GM04503 (cell line): ENCODE data around the gene ITGA3.

ENCODE experiments used
- DNase-seq: peaks from one replicate; pipeline ENCODE4 v3.0.0-alpha.2; 2012; ENCODE audit warnings: low read depth

The ITGA3 gene

DNA sequence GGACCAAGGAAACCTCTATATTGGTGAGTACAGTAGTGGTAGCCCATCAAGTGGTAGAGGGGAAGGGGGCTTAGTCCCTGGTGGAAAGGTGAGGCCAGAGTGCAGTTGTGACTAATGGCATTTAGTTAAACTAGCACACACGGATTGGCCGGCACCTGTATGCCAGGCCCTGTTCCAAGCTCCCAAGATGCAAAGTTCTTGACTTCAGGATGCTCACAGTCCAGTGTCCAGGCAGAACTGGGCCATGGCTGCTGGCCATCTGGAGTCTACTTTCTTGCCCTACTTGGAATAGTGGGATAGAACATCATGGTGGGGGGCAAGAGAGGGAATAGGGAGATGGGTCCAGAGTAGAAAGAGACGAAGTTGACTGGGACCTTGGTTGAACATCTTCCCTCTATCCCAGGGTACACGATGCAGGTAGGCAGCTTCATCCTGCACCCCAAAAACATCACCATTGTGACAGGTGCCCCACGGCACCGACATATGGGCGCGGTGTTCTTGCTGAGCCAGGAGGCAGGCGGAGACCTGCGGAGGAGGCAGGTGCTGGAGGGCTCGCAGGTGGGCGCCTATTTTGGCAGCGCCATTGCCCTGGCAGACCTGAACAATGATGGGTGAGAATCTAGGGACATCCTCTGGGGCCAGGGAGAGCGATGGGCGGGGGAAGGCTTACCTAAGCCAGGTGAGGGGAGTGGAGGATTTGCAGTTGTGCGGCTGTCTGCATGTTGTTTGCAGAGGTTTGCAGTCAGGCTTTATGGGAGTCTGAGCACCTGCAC lies 15.2 kb downstream of the ITGA3 start:
- DNase-seq: no peak

DNA sequence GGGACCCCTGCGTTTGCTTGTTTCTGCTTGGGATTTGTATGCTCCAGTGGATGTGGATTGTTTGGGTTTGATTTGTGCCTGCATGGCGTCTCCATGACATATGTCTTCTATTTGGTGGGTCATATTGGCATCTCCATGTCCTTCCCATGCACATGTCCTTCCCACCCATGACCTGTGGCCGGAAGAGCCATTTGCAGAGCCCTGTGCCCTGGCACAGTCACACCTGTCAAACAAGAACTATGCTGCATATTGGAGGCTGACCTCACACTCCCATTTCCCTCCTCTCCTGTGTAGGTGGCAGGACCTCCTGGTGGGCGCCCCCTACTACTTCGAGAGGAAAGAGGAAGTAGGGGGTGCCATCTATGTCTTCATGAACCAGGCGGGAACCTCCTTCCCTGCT lies 15.8 kb downstream of the ITGA3 start:
- DNase-seq: no peak

DNA sequence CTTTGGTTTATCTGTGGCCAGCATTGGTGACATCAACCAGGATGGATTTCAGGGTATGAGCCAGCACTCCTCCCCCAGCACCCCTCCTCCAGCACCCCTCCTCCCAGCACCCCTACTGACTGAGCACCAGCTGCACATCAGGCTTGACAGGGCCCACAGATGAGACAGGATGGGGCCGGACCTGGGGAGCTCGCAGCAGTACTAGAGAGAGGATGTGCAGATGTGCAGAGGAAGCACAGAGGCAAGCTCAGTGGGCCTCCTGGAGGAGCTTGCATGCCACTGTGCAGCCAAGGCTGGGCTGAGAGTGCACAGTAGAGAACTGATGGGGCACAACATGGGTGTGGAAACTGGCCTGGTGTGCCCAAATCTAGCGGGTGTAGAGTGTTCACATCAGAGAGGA lies 16.2 kb downstream of the ITGA3 start:
- no peak for DNase-seq

DNA sequence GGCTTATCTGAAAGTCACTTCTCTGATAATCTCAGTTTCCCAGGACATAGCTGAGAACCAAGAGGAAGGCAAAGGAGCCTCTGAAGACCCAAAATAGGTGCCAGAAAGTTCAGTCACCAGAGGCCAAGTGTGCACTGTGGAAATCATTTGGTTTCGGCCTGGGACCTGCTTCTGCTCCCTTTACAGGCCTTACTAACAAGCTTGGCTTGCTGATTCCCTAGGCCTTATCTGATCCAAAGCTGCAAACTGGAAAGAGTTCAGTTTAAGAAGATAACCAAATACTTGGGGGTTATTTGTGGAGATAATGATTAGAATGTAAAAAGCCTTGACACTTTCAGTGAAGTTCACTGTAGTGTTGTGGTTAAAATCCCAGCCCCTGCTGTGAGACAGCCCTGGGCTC lies 17.0 kb downstream of the ITGA3 start:
- DNase-seq: no peak

DNA sequence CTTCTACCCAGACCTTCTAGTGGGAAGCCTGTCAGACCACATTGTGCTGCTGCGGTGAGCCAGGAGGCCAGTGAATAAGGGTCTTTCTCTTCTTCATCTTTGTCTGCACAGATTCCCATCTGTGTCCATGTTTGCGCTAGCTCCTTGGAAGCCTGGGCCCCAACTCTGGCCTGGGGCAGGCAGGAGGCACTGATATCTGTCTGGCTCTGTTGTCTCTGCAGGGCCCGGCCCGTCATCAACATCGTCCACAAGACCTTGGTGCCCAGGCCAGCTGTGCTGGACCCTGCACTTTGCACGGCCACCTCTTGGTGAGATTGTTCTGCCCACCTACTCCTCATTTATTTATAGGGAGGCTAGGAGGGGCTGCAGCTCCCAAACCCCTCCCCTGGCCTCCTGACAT lies 18.3 kb downstream of the ITGA3 start:
- DNase-seq: no peak

DNA sequence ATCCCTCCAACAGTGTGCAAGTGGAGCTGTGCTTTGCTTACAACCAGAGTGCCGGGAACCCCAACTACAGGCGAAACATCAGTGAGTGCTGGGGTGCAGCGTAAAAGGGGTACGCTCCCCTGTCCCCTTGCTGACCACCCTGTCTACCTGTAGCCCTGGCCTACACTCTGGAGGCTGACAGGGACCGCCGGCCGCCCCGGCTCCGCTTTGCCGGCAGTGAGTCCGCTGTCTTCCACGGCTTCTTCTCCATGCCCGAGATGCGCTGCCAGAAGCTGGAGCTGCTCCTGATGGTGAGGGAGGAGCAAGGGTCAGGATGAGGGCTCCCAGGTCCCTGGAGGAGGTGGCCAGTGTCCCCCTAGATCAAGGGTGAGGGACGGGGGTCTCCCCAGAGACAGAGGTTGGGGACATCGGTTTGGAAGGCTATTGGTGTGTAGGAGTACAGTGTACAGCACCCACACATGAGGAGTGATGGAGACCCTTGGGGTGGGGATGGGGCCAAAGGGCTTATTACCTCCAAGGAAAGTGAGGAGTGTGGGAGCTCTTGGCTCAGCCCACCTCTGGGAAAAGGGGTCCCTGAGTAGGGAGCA lies 19.6 kb downstream of the ITGA3 start:
- no peak for DNase-seq

DNA sequence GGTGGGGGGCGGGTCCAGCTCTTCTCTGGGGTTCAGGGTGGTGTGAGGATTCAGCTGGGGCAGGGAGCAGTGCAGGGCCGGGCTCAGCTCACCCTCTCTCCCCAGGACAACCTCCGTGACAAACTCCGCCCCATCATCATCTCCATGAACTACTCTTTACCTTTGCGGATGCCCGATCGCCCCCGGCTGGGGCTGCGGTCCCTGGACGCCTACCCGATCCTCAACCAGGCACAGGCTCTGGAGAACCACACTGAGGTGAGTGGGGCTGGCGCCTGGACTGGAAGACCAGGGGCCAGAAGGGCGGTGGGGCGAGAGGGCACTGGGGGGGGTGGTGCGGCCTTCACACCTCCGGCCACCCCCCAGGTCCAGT lies 20.3 kb downstream of the ITGA3 start:
- DNase-seq: no peak

DNA sequence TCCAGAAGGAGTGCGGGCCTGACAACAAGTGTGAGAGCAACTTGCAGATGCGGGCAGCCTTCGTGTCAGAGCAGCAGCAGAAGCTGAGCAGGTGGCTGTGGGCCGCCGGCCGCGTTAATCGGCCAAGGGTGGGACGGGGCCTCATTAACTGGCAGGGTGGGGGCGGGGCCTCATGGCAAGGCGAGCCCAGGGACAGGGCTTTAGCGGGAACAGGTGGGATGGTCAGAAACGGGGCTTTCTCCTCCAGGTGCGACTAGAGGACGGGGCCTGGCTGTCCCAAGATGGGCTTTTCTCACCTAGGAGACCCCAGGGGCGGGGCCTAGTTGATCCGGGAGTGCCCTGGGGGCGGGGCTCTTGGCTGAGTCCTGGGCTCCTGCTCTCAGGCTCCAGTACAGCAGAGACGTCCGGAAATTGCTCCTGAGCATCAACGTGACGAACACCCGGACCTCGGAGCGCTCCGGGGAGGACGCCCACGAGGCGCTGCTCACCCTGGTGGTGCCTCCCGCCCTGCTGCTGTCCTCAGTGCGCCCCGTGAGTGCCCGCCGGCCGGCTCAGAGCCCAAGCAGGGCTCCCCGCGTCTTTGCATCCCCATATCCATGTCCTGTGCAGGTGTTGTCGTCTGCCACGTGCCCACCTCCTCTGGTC lies 20.8 kb downstream of the ITGA3 start:
- no peak for DNase-seq

DNA sequence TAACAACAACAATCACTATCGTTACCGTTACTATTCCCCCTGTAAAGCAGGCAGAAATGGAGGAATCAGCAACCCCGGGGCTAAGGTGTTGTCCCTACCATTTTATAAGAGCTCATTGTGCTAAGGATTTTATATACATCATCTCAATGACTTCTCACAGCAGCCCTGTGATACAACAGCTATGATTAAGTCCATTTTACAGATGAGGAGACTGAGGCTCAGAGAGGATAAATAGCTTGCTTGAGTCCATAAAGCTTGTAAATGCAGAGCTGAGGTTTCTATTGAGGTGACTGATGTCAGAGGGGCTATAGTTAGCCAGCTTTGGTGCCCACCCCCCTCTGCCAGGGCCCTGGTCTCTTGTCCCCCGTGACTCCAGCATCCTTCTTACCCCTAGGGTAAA lies 22.5 kb downstream of the ITGA3 start:
- DNase-seq: no peak

DNA sequence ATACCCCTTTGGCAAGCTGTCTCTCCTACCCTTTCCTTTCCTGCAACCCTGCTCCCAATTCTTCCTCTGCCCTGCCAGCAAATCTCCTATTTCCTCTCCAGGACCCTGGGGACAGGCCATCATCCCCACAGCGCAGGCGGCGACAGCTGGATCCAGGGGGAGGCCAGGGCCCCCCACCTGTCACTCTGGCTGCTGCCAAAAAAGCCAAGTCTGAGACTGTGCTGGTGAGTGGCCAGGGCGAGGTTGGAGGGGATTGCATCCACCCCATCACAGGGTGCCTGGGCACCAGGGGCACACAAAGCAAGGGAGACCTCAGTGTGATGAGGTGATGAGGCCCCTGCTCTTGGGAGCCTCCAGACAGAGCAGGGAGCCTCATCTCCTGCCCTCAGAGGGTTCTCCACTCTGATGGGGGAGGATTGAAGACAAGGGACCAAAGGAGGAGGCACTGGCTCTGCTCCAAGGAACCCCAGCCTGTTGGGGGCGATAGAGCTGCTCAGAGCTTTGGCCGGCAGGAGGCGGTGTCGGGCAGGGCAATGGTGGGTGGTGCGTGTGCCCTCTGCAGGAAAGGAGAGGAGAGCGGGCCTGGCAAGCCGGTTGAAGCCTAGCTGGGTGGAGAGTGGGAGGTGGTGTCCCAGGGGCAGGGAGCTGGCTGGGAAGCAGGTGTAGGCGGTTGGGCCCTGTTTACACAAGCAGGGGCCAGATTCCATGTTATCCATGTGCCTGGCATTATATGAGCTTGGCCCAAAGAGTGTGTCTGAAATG lies 23.6 kb downstream of the ITGA3 start:
- DNase-seq: no peak

DNA sequence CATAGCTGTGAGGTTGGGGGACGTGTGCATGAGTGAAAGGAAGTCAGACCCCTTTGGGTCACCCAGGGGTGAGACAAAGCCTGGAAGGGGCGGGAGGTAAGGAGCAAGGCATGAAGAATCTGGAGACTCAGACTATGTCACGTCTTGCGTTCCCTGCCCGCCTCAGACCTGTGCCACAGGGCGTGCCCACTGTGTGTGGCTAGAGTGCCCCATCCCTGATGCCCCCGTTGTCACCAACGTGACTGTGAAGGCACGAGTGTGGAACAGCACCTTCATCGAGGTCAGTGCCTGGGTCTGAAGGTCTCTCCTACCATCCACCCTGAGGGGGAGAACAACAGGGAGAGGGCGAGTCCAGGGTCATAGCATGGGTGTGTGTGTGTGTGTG lies 24.2 kb downstream of the ITGA3 start:
- DNase-seq: no peak

DNA sequence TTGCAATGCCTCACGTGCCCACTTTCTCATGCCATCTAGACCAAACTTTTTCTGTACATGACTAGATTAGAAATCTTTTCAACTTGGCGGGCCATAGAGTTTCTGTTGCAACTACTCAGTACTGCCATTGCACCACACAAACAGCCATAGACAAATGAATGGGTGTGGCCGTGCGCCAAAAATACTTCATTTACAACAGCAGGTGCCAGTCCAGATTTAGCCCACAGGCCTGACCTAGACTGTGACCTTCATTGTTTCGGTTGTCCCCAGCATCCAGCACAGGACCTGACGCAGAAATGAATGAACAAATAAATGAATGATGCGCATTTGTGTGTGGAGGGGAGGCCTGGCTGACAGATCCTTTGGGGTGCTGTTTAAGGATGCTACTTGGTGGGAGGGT lies 24.9 kb downstream of the ITGA3 start:
- DNase-seq: no peak

DNA sequence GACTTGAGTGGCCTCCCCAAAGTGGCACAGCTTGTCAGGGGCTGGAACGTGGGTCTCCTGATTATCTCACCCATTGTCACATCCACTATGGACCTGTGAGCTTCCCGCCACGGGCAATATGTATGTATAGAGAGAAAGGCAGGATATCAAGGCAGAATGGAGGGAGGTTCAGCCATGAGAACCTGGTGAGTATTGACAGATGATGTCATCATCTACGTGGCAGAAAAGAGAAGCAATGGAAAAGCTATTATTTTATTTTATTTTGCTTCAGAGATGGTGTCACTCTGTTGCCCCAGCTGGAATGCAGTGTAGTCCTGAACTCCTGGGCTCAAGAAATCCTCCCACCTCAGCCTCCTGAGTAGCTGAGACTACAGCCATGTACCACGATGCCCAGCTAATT lies 25.8 kb downstream of the ITGA3 start:
- no peak for DNase-seq

DNA sequence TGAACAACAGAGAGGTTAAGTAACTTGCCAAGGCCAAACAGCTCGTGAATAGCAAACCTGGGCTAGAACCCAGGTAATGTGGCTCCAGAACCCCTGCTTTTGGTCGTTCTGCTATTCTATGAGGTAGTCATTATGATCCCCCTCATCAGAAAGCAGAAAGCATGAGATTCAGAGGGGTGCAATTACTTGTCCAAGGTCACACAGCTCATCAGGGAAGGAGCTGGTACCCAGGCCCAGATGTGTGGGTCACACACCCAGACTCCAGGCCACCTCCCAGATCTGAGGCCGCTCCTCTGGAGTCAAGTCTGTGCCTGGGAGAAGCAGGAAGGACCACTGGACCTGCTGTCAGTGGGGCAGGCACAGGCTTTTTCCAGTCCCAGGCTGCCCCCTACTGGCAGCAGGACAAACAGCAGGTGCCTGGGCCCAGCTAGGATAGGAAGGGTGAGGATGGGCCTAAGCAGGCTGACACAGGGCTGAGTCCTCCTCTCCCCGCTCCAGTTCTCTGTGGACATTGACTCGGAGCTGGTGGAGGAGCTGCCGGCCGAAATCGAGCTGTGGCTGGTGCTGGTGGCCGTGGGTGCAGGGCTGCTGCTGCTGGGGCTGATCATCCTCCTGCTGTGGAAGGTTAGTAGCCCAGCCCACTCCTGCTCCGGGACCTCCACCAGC lies 31.5 kb downstream of the ITGA3 start:
- no peak for DNase-seq

DNA sequence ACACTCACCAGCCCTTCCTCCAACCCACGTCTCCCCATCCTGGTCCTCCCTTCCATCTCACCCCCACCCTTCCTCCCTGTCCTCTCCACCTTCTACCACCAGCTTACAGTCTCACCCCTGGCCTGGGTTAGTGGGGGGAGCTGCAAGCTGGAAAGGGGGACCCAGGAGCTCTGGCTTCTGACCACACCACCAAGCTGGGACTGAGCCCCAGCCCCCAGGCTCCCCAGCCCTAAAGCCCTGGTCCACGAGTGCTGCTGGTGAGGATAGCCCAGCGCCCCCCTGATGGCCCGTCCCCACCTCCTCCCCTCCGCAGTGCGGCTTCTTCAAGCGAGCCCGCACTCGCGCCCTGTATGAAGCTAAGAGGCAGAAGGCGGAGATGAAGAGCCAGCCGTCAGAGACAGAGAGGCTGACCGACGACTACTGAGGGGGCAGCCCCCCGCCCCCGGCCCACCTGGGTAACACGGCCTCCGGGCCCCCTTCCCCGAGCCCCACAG lies 32.0 kb downstream of the ITGA3 start:
- DNase-seq: no peak

DNA sequence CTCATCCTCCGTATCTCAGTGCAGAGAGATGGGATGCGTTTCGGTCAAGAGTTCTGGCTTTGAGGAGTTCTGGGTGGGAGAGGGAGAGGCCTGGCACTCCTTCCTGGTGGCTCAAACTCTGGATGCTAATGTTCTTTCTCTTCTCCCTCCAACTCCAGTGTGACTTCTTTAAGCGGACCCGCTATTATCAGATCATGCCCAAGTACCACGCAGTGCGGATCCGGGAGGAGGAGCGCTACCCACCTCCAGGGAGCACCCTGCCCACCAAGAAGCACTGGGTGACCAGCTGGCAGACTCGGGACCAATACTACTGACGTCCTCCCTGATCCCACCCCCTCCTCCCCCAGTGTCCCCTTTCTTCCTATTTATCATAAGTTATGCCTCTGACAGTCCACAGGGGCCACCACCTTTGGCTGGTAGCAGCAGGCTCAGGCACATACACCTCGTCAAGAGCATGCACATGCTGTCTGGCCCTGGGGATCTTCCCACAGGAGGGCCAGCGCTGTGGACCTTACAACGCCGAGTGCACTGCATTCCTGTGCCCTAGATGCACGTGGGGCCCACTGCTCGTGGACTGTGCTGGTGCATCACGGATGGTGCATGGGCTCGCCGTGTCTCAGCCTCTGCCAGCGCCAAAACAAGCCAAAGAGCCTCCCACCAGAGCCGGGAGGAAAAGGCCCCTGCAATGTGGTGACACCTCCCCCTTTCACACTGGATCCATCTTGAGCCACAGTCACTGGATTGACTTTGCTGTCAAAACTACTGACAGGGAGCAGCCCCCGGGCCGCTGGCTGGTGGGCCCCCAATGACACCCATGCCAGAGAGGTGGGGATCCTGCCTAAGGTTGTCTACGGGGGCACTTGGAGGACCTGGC lies 33.3 kb downstream of the ITGA3 start:
- DNase-seq: no peak

DNA sequence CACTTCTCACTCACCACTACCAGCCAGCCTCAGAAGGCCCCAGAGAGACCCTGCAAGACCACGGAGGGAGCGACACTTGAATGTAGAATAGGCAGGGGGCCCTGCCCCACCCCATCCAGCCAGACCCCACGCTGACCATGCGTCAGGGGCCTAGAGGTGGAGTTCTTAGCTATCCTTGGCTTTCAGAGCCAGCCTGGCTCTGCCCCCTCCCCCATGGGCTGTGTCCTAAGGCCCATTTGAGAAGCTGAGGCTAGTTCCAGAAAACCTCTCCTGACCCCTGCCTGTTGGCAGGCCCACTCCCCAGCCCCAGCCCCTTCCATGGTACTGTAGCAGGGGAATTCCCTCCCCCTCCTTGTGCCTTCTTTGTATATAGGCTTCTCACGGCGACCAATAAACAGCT lies 34.2 kb downstream of the ITGA3 start:
- DNase-seq: no peak

DNA sequence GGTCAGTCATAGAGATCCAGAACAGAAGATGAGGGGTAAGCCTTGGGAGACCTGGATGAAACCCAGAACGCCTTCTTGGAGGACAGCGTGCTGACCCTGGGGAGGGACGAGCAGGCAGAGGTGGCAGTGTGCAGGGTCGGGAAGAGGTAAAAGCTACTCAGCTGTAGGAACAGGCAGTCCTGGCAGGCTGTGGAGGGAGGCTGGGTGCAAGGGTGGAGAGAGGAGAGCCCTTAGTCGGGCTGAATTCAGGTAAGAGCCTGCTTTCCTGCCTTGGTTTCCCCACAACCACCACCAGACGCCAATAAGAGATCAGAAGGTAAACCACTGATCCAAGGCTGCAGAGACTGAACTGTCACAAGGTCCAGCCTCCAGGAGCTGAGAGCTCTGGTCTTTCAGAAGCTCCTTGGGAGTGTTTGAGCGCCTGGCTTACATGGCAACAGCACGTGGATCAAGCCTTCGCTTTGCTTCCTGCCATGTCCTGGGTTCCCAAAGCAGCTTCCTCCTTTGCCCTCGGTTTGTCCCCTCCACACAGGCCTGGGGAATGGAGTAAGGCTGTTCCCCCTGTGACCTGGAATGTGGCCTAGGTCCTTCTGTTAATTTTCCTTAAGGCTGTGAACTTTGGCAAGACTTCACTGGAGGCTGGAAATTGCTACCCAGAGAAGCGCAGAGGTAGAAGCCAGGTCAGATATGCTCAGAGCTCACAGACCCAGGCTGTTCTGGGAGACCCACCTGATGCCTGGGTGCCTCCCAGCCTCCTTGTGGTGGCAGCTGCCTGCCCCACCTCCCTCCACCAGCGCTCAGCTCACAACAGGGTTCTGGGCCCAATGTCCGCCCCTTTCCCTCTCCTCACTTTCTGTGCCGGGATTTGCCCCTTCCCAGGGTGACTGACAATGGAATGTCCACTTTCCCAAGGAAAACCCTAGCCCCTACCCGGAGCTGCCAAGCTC lies 35.3 kb downstream of the ITGA3 start:
- no peak for DNase-seq

DNA sequence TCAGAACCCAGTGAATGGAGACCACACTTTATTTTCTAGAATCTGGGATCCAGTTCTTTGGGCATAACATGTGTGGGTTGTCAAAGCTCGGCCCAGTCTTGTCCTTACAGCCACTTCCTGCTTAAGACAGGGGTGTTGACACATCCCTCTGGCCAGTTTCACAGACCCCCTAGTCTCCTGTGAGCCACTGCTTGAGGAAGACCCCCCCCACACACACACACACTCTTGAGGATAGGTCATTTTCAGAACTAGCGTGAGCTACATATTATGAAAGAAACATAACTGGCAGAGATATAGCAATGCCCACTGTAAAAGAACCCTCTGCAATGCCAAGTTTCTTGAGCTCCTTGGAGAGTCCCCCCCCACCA lies 36.0 kb downstream of the ITGA3 start:
- DNase-seq: no peak

DNA sequence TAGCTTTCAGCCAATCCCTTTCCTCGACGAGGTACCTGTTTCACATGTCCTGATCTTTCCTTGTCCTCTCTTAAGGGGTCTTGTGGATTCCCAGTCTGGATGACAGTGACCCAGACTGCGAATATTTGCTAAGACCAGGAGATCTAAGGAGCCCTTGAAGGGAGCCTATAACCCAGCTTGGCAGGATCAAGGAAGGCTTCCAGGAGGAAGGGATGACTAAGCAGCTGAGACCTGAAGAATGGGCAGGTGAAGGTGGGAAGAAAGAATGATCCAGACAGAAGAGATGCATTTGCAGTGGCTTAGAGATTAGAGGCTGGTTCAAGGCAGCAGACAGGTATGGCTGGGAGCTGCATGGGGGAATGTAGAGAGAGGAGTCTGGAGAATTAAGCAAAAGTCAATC lies 37.3 kb downstream of the ITGA3 start:
- DNase-seq: no peak
